GM20000 (cell line): Measurements from ENCODE around the gene RANGRF.

ENCODE experiments used
- DNase-seq: peaks from one replicate; pipeline ENCODE4 v3.0.0; 2012; ENCODE audit warnings: low spot score
- CTCF ChIP-seq: IDR thresholded peaks from 2 replicates; pipeline ENCODE4 v1.5.1; 2012; ENCODE audit warnings: mild to moderate bottlenecking, control low read depth; ENCODE audit errors: extremely low read depth, missing control alignments

RANGRF gene

GRCh38 chr17:8315764-8316217, 27.3 kb downstream of the RANGRF start:
- DNase-seq: no peak
- TF ChIP-seq CTCF: no peak

GRCh38 chr17:8318010-8318935, 29.8 kb downstream of the RANGRF start:
- DNase-seq: no peak
- no peak for TF ChIP-seq CTCF

GRCh38 chr17:8320262-8320661, 31.8 kb downstream of the RANGRF start:
- DNase-seq: no peak
- TF ChIP-seq CTCF: no peak

GRCh38 chr17:8320990-8321389, 32.5 kb downstream of the RANGRF start:
- DNase-seq: peak; percentile 16
- no peak for TF ChIP-seq CTCF

- no peak for DNase-seq
- TF ChIP-seq CTCF: no peak
These were observed 33.6 kb downstream of the RANGRF start for GRCh38 chr17:8322061-8322460.

GRCh38 chr17:8324132-8324531, 35.7 kb downstream of the RANGRF start:
- DNase-seq: peak; percentile 8
- TF ChIP-seq CTCF: no peak

GRCh38 chr17:8324923-8325322, 36.5 kb downstream of the RANGRF start:
- TF ChIP-seq CTCF: no peak
- peak; percentile 14 for DNase-seq
